SW 1271 (cell line): ENCODE data around the gene PPP1R37.

Source experiments
- DNase-seq, 2 experiments: peaks; one replicate each; lab custom pipeline; 2025; lab: John Stamatoyannopoulos, UW

Gene PPP1R37

DNA sequence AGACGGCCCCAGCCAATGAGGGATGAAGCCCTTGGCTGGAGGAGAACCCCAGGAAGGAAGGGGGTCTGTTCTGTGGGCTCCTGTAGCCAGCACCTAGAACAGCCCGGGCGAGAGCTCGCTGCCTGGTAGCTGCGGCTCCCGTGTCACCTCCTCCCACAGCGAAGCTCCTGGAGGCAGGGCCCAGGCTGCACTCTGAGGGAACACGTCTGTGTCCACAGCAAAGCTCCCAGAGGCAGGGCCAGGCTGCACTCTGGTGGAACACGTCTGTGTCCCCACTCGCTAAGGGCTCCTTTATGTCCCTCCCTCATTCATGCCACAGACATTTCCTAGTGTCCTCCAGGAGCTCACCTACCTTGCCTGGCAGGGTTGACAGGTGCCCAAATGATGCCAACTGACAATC, 76.6 kb downstream of the PPP1R37 start:
- no peak for DNase-seq

DNA sequence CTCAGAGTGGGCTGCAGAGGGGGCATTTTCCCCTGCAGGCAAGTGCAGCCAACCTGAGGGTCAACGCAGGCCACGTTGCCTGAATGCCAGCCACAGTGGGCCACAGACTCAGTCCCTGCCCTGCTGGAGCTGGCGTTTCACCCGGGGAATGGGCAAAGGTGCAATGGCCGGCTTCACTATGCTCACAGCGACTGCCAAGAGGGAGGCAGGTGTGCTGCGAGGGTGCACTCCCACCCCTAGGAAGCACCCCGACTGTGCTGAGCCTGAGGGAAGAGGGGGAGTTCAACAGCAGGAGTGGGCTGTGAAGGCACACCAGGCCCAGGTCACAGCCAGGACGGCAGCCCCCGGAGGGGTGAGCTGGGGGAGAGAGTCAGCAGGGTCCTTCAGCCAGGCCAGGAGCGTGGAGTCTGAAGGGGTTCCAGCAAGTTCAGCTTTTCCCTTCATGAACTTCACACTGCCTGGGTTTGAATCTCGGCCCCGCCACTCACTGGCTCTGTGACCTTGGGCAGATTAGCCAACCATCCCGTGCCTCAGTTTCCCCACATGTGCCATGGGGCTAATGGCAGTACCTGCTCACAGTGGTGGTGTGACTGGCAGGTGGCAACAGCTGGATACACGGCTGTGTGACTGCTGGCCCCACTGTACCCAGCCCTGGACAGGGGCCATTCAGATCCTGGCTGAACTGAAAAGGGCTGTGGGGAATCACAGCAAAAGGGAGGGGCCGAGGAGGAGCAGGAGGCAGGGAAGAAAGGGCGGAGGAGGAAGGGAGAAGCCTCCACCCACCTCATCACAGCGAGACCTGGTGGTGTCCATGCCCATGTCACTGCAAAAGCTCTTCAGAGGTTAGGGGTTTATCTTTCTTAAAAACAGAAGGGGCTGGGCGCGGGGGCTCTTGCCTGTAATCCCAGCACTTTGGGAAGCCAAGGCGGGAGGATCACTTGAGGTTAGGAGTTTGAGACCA, 77.4 kb downstream of the PPP1R37 start:
- no peak for DNase-seq

DNA sequence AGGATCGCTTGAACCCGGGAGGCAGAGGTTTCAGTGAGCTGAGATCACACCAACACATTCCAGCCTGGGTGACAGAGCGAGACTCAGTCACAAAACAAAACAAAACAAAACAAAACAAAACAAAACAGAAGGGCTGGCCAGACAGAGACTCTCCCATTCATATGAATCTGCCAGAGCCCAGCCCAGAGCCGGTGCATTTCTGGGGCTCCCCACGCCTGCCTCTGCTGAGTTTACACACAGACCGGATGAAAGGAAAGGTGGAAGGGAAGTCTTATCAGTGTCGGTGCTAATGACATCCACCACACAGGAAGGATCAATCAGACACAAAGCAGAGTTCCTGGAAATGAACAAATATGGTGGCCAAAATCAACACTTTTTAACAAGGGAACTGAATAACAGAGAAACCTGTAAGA, 78.2 kb downstream of the PPP1R37 start:
- DNase-seq: no peak

GRCh38 chr19:45172173-45172572, 79.2 kb downstream of the PPP1R37 start:
- no peak for DNase-seq

GRCh38 chr19:45172611-45173208, 79.7 kb downstream of the PPP1R37 start:
- DNase-seq: no peak

DNA sequence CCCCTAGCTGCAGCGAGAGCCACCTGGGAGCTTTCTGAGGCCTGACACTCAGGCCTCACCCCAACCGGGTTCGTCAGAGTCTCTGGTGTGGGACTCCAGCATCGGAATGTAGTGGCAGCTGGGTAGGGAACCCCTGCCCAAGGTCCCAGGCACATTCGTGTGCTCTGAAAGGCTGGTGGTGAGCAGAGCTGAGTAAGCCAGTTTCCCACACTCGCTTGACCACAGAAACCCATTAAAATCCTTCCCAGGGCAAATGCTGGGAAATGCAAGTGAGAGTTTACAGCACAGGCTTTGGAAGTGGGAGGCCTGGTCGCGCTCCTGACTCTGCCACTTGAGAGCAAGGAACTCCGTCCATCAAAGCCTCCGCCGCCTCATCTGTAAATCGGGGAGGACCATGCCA, 80.8 kb downstream of the PPP1R37 start:
- no peak for DNase-seq

DNA sequence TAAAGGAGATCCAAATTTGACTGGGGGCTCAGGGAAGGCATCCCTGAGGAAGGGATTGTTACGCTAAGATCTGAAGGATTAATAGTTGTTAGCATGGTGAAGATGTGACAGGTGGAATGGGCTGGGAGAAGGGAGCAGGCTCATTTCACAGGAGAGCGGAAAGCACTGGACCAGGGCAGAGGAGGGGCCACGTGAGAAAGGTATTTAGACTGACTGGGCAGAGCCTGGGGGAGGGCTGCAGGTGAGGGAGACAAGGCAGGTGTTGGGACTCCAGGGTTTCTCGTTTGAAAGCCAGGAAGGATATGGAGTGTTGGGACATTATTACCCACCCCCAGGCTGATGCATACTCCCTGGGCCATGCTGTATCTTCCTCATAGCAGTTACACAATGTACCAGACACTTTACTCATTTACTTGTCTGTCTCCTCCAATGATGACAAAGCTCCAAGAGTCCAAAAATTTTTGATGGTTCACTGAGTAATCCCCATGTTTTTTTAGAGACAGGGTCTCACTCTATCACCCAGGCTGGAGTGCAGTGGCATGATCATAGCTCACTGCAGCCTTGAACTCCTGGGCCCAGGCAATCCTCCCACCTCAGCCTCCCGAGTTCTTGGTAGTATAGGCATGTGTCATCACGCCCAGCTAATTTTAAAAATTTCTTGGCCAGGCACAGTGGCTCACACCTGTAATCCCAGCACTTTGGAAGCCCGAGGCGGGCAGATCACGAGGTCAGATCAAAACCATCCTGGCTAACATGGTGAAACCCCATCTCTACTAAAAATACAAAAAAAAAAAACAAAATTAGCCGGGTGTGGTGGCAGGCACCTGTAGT, 82.8 kb downstream of the PPP1R37 start:
- DNase-seq: no peak

DNA sequence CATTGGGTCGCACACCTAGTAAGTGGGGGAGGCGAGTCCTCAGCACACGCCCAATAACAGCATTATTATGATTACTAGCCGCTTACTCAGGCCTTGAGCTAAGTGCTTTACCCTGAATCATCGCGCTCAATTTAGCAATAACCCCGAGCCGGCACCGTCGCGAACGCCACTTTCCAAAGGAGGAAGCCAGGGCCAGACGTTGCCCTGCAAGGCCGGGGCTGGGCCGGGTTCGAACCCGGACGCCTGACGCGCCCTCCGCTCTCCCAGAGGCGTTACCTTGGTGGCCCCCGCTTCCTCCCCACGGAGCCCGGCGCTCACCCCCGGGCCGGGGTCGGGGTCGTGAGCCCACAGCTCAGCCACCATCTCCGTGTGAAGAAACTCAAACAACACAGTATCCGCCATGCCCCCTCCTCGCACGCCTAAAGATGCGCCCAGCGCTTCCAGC, 84.9 kb downstream of the PPP1R37 start, which contains the start of gene TRAPPC6A:
Gene TRAPPC6A, minus strand, starts transcription at position 421 of the 445 bp plus-strand sequence. Its CDS starts 19 bp downstream, at position 402.
- DNase-seq: peak in 1 of 2 experiments; percentile 43

DNA sequence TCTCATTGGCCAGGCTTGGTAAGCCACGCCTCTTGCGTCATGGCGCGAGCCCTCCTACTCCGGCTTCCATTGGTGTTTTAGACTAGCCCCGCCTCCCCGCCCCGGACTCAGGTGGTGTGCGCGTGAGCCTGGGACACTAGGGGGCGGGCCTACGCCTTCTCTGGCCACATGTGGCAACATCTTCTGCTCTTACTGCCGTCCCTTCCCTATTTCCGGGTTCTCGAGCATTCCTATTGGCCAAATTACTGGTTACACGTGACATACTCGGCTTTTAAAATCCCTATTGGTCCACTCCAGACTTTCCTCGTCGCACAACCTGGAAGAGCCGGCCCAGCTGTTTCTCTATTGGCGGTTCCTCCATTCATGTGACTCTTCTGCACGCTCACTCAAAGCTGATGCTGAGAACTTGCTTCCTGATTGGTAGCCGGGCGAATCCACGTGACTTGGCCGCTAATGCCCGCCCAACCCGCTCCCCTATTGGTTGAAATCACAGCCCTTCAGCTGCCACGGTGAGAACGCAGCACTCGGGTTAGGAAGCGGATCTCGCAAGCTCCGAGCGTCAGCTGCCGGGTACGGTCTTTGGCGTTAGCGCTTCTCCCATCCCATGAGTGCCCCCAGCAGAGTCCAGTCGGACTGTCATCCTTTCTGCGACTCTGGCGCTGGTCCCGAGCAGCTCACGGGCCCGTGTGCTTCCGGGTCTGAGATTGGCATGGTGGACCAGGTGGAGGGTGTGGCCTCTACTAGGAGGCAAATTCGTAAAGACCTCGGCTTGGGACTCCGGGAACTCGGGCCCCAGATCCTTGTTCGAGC, 85.5 kb downstream of the PPP1R37 start, which contains the start of gene BLOC1S3:
Gene BLOC1S3, plus strand, starts transcription at position 523 of the 810 bp plus-strand sequence. CDS start 513 bp downstream, outside the sequence.
- DNase-seq: peak; percentile 95 to 100

DNA sequence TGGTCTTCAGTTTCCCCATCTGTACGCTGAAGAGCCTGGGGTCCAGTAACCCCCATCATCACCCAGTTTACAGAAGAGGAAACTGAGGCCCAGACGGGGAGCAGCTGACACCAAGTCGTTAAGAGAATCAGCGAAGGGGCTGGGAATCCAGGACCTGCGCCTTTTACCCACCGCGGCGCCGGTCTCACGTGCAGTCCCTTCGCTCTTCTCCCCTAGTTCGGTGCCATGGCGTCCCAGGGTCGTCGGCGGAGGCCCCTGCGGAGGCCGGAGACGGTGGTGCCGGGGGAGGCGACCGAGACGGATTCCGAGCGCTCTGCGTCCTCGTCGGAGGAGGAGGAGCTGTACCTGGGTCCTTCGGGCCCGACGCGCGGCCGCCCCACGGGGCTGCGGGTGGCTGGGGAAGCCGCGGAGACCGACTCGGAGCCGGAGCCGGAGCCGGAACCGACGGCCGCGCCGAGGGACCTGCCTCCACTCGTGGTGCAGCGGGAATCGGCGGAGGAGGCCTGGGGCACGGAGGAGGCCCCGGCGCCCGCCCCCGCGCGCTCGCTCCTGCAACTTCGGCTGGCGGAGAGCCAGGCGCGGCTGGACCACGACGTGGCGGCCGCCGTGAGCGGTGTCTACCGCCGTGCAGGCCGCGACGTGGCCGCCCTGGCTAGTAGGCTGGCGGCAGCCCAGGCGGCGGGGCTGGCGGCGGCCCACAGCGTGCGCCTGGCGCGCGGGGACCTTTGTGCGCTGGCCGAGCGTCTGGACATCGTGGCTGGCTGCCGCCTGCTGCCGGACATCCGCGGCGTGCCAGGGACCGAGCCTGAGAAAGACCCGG, 86.3 kb downstream of the PPP1R37 start:
- no peak for DNase-seq

GRCh38 chr19:45179892-45180370, 87.0 kb downstream of the PPP1R37 start:
- DNase-seq: no peak

DNA sequence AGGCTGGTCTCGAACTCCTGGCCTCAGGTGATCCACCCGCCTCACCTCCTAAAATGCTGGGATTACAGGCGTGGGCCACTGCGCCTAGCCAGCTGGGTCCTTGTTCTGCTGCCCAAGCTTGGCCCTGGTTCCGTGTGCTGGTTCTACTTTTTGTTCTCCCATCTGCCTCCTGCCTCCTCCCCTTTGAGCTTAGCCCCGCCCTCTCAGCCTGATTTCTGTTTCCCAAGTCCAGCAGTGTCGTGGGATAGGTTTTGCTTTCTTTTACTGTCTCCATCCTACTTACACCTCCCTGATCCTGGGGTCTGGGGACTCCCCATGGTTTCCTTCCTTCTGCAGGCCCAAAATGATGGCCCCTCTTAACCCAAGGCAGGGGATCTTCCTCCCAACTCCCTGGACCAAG, 88.0 kb downstream of the PPP1R37 start:
- no peak for DNase-seq

- no peak for DNase-seq
Measured at GRCh38 chr19:45182758-45183157, 89.8 kb downstream of the PPP1R37 start.

DNA sequence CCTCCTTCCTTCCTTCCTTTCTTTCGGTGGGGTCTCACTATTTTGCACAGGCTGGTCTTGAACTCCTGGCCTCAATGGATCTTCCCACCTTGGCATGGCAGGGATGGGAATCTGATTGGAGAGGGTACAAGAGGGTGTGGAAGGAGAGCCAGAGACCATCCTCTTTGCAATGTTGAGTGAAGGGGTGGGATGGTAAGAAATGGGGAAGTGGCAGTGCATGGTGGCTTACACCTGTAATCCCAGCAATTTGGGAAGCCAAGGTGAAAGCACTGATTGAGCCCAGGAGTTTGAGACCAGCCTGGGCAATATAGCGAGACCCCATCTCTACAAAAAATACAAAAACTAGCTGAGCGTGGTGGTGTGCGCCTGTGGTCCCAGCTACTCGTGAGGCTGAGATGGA, 91.1 kb downstream of the PPP1R37 start:
- DNase-seq: no peak

GRCh38 chr19:45186509-45187334, 93.7 kb downstream of the PPP1R37 start:
- DNase-seq: no peak

DNA sequence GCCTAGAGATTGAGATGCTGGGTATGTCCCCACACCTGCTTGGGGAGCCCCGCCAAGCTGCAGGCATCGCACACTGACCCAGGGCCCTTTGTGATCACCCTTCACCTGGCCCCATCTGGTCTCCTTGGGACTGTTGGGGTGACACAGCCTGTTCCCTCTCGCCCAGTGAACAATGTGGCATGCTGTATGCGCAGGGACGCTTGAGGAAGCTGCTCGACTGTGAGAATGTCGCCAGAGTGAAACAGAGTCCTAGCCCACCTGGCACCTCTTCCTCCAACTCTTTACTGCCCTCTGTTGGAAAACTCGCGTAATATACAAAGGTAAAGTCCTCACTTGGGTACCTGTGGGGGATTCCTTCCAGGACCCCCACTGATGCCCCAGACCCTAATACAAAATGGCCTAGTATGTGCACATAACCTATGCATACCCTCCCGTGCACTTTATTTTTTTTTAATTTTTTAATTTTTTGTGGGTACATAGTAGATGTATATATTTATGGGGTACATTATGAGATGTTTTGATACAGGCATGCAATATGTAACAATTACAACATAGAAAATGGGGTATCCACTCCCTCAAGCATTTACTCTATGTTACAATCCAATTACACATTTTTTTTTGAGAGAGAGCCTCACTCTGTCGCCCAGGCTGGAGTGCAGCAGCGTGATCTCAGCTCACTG, 94.6 kb downstream of the PPP1R37 start:
- DNase-seq: peak in 1 of 2 experiments; percentile 5

- no peak for DNase-seq
Measured at GRCh38 chr19:45189971-45190370, 97.0 kb downstream of the PPP1R37 start.

GRCh38 chr19:45191375-45191774, 98.4 kb downstream of the PPP1R37 start:
- no peak for DNase-seq

DNA sequence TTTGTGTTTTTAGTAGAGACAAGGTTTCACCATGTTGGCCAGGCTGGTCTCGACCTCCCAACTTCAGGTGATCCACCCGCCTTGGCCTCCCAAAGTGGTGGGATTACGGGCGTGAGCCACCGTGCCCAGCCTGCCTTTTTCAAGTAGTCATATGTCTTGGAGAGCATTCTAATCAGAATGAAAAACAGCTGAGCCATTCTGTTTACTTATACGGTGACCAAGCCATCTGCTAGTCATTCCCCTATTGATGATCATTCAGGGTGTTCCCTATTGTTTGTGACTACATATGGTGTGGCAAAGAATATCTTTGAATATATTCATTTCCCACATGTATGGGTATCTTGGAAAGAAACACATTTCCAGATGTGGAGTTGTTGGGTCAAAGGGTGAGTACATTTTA, 102.8 kb downstream of the PPP1R37 start:
- DNase-seq: no peak
